HUES48 (cell line): ENCODE data around the gene RFX3.

ENCODE experiments used
- H3K27ac ChIP-seq: one replicate; pipeline ENCODE4 v1.7.0; 2013; ENCODE audit warnings: low read depth, low read length, inconsistent platforms
- H3K27me3 ChIP-seq: 2 replicates; pipeline ENCODE4 v1.6.1; 2013; ENCODE audit warnings: mild to moderate bottlenecking, low read length; ENCODE audit not compliant: control insufficient read depth, insufficient read depth
- H3K36me3 ChIP-seq: 2 replicates; pipeline ENCODE4 v1.6.1; 2013; ENCODE audit warnings: low read length; ENCODE audit not compliant: control insufficient read depth, insufficient read depth
- H3K4me1 ChIP-seq: 2 replicates; pipeline ENCODE4 v1.6.1; 2013; ENCODE audit warnings: mild to moderate bottlenecking, low read length; ENCODE audit not compliant: control insufficient read depth, insufficient read depth
- H3K4me3 ChIP-seq: 2 replicates; pipeline ENCODE4 v1.5.1; 2013; ENCODE audit warnings: mild to moderate bottlenecking, low read depth, low read length
- H3K9ac ChIP-seq: 2 replicates; pipeline ENCODE4 v1.6.1; 2013; ENCODE audit warnings: mild to moderate bottlenecking, low read depth, low read length, moderate library complexity
- H3K9me3 ChIP-seq: 2 replicates; pipeline ENCODE4 v1.6.1; 2013; ENCODE audit warnings: low read length; ENCODE audit not compliant: control insufficient read depth, insufficient read depth

RFX3 gene

GRCh38 chr9:3477236-3477834 lies 48.5 kb downstream of the RFX3 start:
- H3K4me1 ChIP-seq = peaks cover 37% of the 10 kb centered on the region
- H3K36me3 ChIP-seq = no peaks in the 10 kb centered on the region
- no peak overlapping the region for H3K27ac ChIP-seq
- no peaks in the 10 kb centered on the region for H3K9me3 ChIP-seq
- no peak overlapping the region for H3K9ac ChIP-seq
- no peak overlapping the region; the same call in 1 of the 2 replicates for H3K4me3 ChIP-seq
- H3K27me3 ChIP-seq = no peaks in the 10 kb centered on the region

GRCh38 chr9:3475300-3476020 lies 50.3 kb downstream of the RFX3 start:
- no peak overlapping the region for H3K9ac ChIP-seq
- H3K36me3 ChIP-seq = no peaks in the 10 kb centered on the region
- no peak overlapping the region for H3K27ac ChIP-seq
- no peaks in the 10 kb centered on the region for H3K9me3 ChIP-seq
- no peak overlapping the region for H3K4me3 ChIP-seq
- H3K4me1 ChIP-seq = peaks cover 32% of the 10 kb centered on the region
- H3K27me3 ChIP-seq = no peaks in the 10 kb centered on the region

GRCh38 chr9:3474821-3475220 lies 51.0 kb downstream of the RFX3 start:
- H3K4me3 ChIP-seq = no peak overlapping the region
- peaks cover 26% of the 10 kb centered on the region for H3K4me1 ChIP-seq
- no peaks in the 10 kb centered on the region for H3K36me3 ChIP-seq
- H3K27me3 ChIP-seq = no peaks in the 10 kb centered on the region
- no peak overlapping the region for H3K9ac ChIP-seq
- no peak overlapping the region for H3K27ac ChIP-seq
- H3K9me3 ChIP-seq = no peaks in the 10 kb centered on the region

DNA sequence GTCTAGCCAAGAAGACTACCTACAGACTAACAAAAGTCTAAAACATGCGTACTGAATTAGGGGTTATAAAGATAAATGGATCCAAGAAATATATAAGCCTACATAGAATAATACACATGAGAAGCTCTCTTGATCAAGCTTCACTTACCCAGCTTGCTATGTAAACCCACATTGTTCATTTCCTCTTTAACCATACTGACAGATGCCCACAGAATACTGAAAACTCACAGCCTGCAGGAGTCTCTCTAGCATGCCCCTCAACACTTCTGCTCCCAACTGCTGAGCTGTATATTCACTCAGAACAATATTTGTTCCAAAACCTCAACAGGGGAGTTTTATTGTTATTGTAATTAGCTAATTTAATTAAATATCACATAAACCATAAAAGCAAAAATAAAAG lies 52.4 kb downstream of the RFX3 start:
- H3K27ac ChIP-seq = no peak overlapping the region
- peaks cover 23% of the 10 kb centered on the region for H3K4me1 ChIP-seq
- no peak overlapping the region for H3K4me3 ChIP-seq
- H3K9ac ChIP-seq = no peak overlapping the region
- no peaks in the 10 kb centered on the region for H3K9me3 ChIP-seq
- H3K36me3 ChIP-seq = no peaks in the 10 kb centered on the region
- H3K27me3 ChIP-seq = no peaks in the 10 kb centered on the region

GRCh38 chr9:3471883-3472282 lies 53.9 kb downstream of the RFX3 start:
- Histone ChIP-seq H3K9me3 (no peaks in the 10 kb centered on the region), H3K36me3 (no peaks in the 10 kb centered on the region), H3K27me3 (no peaks in the 10 kb centered on the region), H3K4me3 (no peak overlapping the region), H3K9ac (no peak overlapping the region), H3K4me1 (peaks cover 18% of the 10 kb centered on the region), H3K27ac (no peak overlapping the region)

- H3K4me3 ChIP-seq = peak overlapping the region; percentile 23; the same call in 1 of the 2 replicates
- H3K36me3 ChIP-seq = no peaks in the 10 kb centered on the region
- H3K9me3 ChIP-seq = no peaks in the 10 kb centered on the region
- peak overlapping the region; percentile 34 for H3K27ac ChIP-seq
- H3K27me3 ChIP-seq = no peaks in the 10 kb centered on the region
- peaks cover 18% of the 10 kb centered on the region for H3K4me1 ChIP-seq
- no peak overlapping the region for H3K9ac ChIP-seq
Observed at GRCh38 chr9:3468421-3469205, 57.2 kb downstream of the RFX3 start.

- Histone ChIP-seq H3K9ac (no peak overlapping the region), H3K4me1 (peaks cover 18% of the 10 kb centered on the region), H3K36me3 (no peaks in the 10 kb centered on the region), H3K4me3 (no peak overlapping the region), H3K9me3 (no peaks in the 10 kb centered on the region), H3K27ac (peak overlapping the region; percentile 34), H3K27me3 (no peaks in the 10 kb centered on the region)
Observed at GRCh38 chr9:3467593-3468219, 58.1 kb downstream of the RFX3 start.

DNA sequence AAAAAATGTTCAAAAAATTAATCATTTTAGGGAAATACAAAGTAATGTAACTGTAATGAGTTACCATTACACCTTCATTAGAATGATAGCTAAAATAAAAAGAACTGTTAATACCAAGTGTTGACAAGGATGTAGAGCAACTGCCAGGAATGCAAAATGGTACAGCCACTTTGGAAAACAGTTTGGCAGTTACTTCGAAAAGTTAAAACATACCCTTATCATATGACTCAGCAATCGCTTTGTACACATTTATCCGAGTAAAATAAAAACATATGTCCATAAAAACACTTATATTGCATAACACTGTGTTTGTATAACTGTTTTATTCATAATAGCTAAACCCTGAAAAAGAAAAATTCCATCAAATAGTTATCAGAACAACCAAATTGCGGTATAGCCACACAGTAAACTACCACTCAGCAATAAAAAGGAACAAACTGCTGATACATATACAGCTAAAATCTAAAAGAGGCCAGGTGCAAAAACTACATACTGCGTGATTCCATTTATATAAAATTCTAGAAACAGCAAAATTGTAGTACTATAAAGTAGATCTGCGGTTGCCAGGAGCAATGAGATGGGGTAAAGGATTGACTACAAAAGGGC lies 61.7 kb downstream of the RFX3 start:
- Histone ChIP-seq H3K4me1 (peaks cover 15% of the 10 kb centered on the region), H3K36me3 (no peaks in the 10 kb centered on the region), H3K9ac (no peak overlapping the region), H3K27me3 (no peaks in the 10 kb centered on the region), H3K9me3 (no peaks in the 10 kb centered on the region), H3K4me3 (no peak overlapping the region), H3K27ac (no peak overlapping the region)

GRCh38 chr9:3458806-3459475 lies 66.9 kb downstream of the RFX3 start:
- H3K9ac ChIP-seq = no peak overlapping the region
- no peaks in the 10 kb centered on the region for H3K9me3 ChIP-seq
- 0 out of 2 replicates have a peak, but pooled peaks cover 6% of the 10 kb centered on the region for H3K4me1 ChIP-seq
- no peaks in the 10 kb centered on the region for H3K27me3 ChIP-seq
- no peak overlapping the region for H3K27ac ChIP-seq
- no peak overlapping the region for H3K4me3 ChIP-seq
- no peaks in the 10 kb centered on the region for H3K36me3 ChIP-seq

- no peaks in the 10 kb centered on the region for H3K27me3 ChIP-seq
- 0 out of 2 replicates have a peak, but pooled peaks cover 6% of the 10 kb centered on the region for H3K4me1 ChIP-seq
- no peaks in the 10 kb centered on the region for H3K9me3 ChIP-seq
- H3K9ac ChIP-seq = no peak overlapping the region
- H3K27ac ChIP-seq = no peak overlapping the region
- no peak overlapping the region for H3K4me3 ChIP-seq
- no peaks in the 10 kb centered on the region for H3K36me3 ChIP-seq
Observed at GRCh38 chr9:3457175-3457574, 68.6 kb downstream of the RFX3 start.
